GM21737 (cell line): ENCODE results near the gene PCTP.

Experiments
- ATAC-seq: cut with Tn5 transposase; IDR thresholded peaks from one replicate; pipeline ENCODE4 v1.9.1; 2021; ENCODE audit warnings: mild to moderate bottlenecking, moderate library complexity; ENCODE audit not compliant: unreplicated experiment

The PCTP gene

GRCh38 chr17:55751720-55752250 lies 934 bp downstream of the PCTP start:
- ATAC-seq = no peak

- no peak for ATAC-seq
Measured at GRCh38 chr17:55756689-55757088, 5.8 kb downstream of the PCTP start.

DNA sequence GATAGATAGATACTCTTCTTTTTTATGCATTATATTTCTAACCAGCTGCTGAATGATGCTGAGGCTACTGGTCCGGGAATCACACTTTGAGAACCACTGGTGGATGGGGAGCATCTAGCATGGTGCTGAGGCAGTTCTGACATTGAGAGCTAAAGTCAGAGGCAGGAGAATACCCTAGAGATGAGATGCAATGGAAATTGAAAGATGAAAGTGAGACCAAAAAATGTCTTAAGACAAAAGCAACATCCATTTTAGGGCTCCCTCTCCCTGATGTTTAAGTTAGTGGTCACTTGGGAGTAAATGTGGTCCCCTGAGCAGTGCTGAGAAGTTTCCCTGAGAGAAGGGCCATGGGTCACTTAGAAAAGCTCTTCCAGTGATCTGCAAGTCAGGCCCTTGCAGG lies 6.8 kb downstream of the PCTP start:
- no peak for ATAC-seq

DNA sequence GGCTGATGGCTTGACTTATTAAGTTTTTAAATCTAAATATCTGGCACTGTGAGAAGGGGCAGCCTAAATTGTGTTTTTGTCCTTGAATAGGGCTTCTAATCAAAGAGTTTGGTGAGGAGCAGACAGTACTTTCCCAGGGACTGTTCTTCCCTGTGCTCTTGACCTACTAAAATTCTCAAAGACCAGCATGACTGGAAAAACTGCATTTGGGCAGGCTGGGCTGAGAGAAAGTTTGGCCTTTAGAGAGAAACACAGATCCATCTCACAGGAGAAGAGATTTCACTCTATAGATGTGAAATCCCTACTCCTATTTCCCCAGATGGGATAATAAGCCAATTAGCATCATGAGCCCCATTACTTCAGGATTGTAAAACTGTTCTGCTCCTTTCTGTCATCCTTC lies 7.3 kb downstream of the PCTP start:
- ATAC-seq = no peak

DNA sequence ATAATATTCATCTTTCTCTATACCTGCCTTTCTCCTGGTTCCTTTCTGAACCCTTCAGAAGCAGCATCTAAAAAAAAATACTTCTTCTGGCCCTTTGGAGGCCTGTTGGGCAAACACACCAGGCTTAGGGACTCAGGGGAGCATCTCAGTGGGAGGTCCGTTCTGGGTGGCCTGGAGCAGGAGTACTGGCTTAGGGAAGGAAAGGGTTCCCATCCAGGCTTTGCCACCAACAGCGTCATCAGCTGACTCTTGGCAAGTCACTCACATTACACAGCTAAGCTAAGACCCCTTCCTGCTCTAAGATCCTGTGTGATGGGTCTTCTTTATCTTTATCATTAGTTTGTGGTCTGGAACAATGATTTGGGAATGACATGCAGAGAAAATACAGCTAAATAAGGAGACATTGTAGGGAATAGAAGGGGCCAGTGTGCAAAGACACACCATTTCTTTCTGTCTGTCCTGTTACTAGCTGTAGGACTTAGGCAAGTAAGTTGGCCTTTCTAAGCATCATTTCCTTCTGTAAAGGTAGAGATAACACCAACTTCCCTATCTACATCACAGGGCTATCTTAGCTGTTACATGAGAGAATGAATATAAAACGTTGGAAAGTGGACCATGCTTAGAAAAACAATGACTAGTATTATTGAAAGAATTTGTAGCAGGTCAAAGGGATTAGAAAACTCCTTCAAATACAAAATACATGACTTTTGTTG lies 9.9 kb downstream of the PCTP start:
- ATAC-seq = no peak

DNA sequence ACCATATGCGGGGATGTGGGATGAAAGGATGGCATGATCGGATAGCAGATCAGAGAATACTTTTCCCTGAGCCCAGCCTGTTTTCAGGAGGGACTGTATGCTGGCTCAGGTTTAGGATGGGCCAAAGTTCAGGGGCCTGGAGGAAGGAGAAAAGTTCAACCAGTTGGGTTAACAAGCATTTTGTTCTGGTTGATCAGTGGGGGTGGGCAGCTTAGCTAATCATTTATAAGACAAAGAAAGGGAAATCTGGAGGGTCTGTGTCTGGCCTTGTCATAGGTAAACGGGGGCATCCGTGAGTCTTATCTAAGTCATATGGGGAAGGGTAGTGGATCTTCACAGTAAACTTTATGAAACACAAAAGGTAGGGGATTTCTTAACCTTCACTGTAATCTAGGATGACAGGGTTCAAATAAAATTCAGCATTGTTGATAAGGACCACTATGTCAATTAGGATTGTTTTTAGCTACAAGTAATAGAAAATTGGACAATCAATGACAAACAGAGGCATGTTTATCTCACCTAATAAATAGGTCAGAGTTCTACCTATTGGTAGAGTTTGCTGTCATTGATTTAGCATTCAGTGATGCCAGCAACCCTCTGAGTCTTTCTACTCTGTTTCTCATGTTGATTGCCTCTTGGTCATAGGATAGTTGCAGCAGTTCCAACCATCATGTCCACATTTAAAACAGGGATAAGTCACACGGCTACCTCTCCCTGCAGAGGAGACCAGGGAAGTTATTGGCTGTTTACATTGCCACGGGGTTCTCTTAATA lies 11.4 kb downstream of the PCTP start:
- no peak for ATAC-seq

GRCh38 chr17:55763856-55764255 lies 13.0 kb downstream of the PCTP start:
- ATAC-seq = no peak

DNA sequence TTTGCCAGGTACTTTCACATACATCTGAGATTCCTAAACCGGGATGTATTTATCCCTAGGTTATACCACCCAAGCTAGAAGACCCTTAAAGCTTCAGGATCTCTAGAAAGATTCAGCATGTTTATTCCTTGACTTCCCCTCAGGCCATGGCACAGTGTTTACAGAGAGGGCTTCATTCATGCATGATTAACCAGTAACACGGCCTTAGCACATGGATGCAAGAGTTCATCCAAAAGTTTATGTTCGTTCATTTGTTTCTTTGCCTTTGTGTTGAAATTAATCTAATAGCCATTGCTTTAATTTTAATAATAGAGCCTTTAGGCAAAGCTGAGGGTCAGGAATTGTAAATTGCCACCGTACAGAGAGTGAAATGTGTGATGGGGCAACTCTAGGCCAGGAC lies 13.8 kb downstream of the PCTP start:
- ATAC-seq = no peak

DNA sequence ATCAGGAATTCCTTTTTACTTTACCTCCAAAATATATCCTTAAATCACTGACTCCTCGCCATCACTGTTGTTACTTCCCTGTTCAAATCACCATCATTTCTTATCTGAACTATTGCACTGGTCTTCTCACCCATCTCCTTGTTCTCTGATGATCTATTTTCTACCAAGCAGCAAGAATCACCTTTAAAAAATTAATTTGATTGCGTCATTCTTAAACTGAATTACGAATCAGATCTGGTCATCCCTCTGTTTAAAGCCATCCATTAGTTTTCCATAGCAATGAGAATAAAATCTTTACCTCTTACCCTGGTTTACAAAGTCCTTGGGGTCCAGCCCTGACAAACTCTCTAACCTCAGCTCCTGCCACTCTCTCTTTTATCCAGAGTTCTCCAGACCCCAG lies 14.6 kb downstream of the PCTP start:
- ATAC-seq = no peak

GRCh38 chr17:55768936-55769624 lies 18.2 kb downstream of the PCTP start:
- ATAC-seq = no peak

- no peak for ATAC-seq
Measured at GRCh38 chr17:55769625-55770000, 18.8 kb downstream of the PCTP start.

- no peak for ATAC-seq
Measured at GRCh38 chr17:55770196-55770870, 19.5 kb downstream of the PCTP start.

GRCh38 chr17:55772086-55772485 lies 21.2 kb downstream of the PCTP start:
- ATAC-seq = no peak

GRCh38 chr17:55773671-55774070 lies 22.8 kb downstream of the PCTP start:
- no peak for ATAC-seq

GRCh38 chr17:55774846-55775271 lies 24.0 kb downstream of the PCTP start:
- no peak for ATAC-seq

GRCh38 chr17:55776271-55776670 lies 25.4 kb downstream of the PCTP start:
- no peak for ATAC-seq

DNA sequence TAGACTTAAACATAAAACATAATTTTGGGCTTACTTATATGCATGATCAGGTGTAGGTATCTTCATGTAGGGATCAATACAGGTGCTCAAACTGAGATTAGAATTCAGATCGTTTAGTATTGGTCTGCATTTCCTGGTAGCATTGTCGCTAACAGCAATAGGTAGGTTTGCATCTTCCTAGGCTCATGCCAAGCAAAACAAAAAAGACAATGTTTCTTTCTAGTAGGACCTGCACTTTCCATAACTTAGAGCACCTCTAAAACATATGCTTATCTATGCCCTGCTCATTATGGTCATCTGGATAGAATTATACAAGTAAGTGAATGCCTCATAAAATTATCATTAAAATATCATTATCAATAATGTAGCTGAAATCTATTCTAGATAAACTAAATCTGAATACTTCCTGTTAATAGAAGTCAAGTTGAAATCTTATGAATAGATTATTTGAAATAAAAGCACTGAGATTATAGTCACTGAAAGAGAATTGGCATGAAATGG lies 26.7 kb downstream of the PCTP start:
- no peak for ATAC-seq

GRCh38 chr17:55778389-55779118 lies 27.7 kb downstream of the PCTP start:
- no peak for ATAC-seq

GRCh38 chr17:55783684-55784245 lies 32.9 kb downstream of the PCTP start:
- no peak for ATAC-seq

GRCh38 chr17:55784666-55785065 lies 33.8 kb downstream of the PCTP start:
- no peak for ATAC-seq
